HG03469 (cell line): Measurements from ENCODE around the gene PPFIA3.
"Not testable (repeated sequence)": the region's sequence is repeated elsewhere in the genome, so short reads cannot be mapped to it uniquely, and the experiment has no call there.

Experiments used
- ATAC-seq: cut with Tn5 transposase; IDR thresholded peaks from one replicate; pipeline ENCODE4 v1.9.1; 2021; ENCODE audit warnings: mild to moderate bottlenecking, moderate library complexity, moderate number of reproducible peaks; ENCODE audit not compliant: unreplicated experiment

PPFIA3 gene

DNA sequence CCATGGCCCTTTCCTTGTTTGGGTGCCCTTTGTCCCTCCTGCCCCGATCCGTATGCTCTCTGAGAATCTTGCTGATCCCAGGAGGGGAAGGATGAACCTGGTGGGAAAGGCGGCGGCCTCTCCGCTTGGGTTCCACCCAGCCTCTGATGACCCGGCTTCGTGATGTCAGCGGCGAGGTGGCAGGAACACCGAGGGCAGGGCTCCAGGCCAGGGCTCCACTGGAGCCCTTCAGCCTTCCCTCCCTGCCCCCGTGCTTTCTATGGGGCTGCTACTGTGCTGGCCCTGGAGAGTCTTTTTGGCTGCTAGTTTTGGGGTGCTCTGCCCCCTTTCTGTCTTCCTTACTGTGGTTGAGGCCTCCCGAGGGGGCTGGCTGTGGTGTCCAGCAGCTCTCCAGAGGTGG lies 17.0 kb upstream of the PPFIA3 start:
- ATAC-seq, result no peak

DNA sequence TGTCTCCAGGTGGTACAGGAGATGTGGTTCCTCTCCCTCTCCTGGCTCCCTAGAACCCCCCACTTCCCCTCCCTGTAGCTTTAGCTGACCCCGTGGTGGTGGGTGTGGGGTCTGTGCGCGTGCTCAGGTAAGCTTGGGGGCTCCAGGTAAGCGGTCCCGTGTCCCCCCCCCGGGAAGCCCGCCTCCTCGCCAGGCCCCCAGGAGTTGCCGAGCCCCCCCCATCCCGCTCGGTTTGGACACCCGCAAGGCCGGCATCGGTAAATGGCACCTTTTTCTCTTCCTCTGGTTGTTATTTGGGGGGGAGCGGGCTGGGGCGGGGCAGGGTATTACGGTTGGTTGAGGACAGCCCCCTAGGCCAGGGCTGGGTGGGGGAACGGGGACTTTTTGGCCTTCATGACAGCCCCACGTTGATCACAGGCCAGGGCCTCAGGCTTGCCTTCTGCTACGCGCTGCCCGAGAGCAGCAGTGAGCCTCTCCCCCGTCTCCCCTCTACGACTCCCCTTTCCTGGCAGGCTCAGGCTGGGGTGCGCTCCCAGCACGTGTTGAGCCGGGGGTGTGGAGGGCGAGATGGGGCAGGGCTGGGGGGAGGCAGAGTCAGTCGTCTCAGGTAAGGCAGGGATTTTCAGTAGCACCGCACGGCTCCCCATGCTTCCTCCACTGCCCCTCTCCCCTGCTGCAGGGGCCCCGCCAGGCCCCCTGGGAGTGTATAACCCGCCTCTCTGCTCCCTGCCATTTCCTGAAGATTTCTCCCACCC lies 15.8 kb upstream of the PPFIA3 start:
- no peak for ATAC-seq

DNA sequence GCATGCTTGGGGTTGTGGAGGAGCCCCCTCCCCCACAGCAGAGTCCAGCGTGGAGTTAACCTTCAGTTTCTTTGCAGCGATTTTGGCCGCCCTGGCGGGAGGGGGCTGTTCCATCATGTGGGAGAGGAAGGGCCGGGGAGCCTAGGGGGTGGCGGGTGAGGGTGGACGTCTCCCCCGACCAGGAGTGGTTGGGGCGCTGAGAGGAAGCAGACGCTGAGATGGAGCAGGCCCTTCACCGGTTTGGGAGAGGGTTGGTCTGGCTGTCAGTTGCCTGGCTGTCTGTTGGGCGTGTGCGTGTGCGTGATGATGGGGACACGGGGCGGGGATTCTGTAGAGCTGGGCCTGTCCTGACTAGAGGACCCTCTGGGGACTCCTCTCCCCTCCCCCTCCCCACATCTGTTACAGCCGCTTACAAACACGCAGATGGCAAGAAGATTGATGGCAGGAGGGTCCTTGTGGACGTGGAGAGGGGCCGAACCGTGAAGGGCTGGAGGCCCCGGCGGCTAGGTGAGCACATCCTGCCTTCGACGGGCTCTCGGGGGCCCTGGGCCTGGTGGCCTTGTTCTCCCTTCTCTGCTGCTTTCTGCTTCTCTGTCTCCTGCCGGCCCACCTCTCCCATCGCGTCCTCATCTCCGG lies 15.0 kb upstream of the PPFIA3 start:
- no peak for ATAC-seq

DNA sequence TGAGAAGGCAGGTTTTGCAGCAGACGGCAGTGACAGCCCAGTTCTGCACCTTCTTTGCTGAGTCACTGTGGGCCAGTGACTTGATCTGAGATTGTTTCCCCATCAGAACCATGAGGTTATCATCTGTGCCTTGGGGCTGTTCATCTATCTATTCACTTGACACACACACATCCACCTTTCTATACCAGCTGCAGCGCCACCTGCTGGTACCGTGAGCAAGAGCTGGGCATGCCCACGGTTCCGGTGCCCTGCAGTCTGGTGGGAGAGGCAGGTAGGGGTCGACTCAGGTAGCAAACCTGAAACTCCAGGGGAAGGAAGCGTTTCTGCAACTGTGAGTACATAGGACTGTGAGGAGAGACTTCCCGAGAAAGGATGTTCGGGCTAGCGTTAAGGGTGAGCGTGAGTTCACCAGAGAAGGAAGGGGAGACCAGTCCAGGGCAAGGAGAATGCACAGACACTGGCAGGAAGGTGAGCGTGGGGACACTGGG lies 12.7 kb upstream of the PPFIA3 start:
- no peak for ATAC-seq

DNA sequence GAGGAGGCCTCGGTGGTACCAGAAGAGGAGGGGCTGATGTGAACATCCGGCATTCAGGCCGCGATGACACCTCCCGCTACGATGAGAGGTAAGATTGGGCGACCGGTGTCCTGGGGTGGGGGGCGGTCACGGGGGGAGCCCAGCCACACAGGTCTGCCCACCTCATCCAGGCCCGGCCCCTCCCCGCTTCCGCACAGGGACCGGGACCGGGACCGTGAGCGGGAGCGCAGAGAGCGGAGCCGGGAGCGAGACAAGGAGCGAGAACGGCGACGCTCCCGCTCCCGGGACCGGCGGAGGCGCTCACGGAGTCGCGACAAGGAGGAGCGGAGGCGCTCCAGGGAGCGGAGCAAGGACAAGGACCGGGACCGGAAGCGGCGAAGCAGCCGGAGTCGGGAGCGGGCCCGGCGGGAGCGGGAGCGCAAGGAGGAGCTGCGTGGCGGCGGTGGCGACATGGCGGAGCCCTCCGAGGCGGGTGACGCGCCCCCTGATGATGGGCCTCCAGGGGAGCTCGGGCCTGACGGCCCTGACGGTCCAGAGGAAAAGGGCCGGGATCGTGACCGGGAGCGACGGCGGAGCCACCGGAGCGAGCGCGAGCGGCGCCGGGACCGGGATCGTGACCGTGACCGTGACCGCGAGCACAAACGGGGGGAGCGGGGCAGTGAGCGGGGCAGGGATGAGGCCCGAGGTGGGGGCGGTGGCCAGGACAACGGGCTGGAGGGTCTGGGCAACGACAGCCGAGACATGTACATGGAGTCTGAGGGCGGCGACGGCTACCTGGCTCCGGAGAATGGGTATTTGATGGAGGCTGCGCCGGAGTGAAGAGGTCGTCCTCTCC lies 11.5 kb upstream of the PPFIA3 start:
- ATAC-seq, result no peak

DNA sequence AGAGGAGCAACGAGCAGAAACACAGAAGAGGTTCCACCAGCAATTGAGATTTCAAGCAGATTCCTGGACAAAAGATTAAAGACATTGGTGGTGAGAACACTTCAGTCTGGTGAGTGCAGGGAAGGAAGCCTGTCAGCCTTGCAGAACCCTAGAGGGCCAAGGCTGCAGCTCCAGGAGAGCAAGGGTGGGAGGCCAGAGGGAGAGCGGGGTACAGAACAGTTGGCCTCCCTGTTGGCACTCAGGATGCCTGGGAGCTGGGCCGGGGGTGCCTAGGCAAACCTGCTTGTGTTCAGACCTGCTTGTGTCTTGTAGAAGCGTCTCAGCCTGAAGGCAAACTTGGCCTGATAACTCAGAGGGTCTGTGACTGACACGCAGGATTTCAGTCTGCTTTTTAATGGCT lies 10.3 kb upstream of the PPFIA3 start:
- ATAC-seq, result no peak

DNA sequence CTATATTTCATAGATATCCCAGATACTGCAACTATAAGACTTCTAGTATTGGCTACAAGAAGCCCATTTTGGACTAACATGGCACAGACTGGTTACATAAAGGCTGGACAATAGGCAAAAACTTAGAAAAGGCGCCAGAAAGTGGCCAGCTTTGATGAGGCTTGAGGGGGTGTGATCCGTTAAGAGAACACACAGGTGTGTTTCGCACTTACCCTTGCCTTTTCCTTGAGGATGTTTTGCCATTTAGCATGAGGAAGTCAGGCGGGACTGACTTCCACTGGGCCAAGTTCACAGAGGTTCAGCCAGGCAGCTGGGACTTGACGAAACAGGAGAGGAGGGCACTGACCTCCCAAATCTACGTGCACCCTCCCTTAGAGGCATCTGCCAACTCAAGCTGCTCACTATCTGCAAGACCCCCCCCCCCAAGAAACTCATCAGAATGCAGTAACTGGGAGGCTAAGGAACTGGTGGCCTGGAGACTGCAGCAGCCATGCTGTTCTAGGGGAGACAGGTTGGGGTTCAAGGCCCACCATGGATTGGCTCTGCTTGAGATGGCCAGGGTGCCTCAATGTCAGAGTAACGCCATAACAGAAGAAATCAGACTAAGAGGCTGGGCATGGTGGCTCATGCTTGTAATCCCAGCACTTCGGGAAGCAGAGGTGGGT lies 9.6 kb upstream of the PPFIA3 start:
- no peak for ATAC-seq

DNA sequence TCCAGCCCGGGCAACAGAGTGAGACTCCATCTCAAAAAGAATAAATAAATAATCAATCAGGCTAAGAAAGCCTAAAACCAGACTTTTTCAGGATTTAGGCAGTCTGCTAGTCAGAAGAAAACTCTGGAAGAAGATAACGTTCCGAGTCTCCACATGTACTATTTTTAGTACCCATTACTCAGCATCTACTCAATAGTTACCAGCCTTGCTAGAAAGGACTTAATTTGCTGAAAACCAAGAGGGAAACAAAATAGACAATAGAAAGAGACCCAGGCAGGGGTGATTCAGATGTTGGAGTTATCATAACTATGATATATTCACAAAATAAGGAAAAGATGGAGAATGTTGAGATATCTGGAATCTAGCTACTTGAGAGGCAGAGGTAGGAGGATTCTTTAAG lies 8.8 kb upstream of the PPFIA3 start:
- no peak for ATAC-seq

DNA sequence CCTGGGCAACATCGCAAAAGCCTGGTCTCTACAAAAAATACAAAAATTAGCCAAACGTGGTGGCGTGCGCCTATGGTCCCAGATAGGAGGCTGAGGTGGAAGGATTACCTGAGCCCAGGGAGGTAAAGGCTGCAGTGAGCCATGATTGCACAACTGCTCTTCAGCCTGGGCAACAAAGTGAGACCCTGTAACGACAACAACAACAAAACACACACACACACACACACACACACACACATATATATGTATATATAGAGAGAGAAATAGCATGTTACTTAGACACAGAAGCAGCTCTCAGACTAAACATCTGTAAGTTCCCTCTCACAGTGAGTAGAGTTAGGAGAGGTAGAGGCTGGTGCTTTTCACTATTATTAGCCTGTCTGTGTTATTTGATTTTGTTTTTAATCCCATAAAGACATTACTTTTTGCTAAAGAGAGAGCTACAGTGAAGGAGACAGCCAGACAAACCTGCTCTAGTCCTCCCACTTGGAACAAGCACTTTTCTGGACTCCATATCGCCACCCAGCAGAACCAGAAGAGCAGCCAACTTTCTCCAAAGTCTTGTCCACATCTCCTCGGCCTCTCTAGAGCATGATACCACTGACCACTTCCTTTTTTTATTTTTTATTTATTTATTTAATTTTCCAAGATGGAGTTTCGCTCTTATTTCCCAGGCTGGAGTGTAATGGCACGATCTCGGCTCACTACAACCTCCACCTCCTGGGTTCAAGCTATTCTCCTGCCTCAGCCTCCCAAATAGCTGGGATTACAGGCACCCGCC lies 7.9 kb upstream of the PPFIA3 start:
- ATAC-seq, result no peak

DNA sequence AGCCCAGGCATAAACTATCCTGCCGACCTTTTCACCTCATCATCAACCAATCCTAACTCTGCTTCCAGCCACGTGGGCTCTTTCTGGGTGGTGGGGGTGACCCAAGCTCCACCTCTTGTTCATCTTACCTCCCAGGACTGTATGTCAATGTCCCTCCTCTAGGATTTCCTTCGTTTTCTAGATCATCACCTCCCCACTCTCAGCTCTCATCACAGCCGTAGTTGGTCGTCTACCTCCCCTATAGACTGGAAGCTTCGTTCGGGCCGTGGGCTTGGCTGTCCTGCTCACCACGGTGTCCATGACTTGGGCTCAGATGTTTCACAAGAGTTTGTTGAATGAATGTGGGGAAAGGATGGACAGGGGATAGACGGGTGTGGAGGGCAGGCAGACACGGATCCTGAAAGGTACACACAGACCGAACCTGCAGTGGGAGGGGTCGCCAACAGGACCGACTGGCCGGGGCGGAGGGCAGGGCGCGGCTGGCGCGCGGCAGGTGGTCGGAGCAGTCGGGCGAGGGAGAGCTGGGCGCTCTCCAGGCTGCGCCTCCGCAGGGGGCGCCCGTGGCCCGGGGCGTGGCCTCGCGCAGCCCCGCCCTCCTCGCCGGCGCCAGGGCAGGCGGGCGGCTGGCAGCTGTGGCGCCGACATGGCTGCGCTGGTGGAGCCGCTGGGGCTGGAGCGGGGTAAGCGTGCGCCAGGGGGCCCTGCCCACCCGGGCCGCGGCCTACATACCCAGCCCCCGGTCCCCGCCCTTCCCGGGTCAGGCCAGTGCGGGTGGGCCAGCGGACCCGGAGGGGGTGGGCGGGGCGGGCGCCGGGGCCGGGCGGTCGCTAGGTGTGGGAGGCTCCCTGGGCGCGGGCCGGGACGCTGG lies 5.3 kb upstream of the PPFIA3 start, which contains the start of gene LIN7B:
Gene LIN7B, plus strand, starts transcription at position 609 of the 868 bp plus-strand sequence. Its CDS starts 35 bp downstream, at position 644.
- no peak for ATAC-seq

DNA sequence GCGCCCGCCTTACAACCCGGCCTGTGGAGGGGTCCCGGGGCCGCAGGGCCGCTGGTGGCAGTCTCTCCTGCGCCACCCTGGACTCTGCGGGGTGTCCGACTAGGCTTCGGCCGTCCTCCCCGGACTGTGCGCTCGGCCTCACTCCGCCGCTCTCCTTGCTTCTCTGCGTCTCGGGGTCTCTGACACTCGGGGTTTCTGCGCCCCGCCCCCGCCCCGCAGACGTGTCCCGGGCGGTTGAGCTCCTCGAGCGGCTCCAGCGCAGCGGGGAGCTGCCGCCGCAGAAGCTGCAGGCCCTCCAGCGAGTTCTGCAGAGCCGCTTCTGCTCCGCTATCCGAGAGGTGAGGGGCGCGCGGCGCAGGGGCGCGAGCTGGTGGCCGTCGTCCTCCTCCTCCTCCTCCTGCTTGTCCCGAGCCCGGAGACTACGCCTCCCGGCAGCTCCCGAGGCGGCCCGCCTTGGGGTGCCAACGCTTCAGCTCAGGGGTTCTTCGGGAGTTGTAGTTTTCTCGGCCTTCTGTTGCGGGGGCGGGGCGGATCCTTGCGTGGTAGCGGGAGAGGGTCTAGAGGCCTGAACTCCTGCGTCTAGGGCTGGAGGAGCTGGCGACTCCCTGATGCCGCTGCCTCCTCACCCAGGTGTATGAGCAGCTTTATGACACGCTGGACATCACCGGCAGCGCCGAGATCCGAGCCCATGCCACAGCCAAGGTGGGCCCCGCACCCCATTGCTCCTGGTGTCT lies 4.5 kb upstream of the PPFIA3 start:
- no peak for ATAC-seq

DNA sequence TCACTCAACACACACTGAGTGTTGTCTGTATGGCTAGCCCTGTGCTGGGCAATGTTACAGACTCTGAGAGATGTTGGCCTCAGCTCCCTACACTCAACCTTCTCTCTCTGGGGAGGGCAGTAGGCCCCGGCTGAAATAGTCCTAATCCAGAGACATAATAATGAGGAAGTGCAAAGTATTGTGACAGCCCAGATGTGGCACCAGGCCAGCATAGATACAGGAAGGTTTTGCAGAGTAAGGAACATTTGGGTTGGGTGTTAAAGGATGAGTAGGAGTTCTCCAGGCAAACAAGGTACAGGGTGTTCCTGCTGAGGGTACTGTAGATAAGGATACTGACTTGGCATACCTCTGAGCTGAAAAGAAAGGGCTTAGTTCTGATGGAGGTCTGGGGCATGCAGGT lies 2.8 kb upstream of the PPFIA3 start:
- no peak for ATAC-seq

DNA sequence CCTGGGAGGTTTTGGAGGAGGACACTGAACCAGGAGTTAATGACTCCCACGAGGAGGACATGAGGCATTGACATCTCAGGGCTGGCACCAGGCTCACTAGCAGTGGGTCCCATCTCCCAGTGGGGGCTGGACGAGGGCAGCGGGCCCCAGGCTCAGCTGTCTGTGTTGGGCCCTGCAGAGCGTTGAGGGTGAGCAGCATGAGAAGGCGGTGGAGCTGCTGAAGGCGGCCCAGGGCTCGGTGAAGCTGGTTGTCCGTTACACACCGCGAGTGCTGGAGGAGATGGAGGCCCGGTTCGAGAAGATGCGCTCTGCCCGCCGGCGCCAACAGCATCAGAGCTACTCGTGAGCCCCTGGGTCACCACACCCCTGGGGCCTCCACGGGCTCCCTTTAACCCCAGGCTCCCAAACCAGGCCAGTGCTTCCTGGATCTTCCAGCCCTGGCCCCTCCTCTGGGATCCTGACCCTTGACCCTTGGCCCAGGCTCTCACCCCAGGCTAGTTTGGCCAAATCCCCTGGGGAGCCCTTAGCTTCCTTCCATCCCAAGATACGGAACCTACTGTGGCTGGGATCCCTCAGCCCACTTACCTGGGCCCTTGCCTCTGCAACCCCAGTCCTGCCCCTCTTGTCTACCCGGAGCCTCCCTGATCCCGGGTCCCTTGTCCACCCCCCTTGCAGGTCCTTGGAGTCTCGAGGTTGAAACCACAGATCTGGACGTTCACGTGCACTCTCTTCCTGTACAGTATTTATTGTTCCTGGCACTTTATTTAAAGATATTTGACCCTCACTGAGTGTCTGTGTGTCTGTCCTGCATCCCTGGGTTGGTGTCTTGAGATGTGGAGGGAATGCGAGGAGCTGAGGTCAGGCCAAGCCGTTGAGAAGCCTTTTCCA lies 1.4 kb upstream of the PPFIA3 start:
- ATAC-seq, result no peak

DNA sequence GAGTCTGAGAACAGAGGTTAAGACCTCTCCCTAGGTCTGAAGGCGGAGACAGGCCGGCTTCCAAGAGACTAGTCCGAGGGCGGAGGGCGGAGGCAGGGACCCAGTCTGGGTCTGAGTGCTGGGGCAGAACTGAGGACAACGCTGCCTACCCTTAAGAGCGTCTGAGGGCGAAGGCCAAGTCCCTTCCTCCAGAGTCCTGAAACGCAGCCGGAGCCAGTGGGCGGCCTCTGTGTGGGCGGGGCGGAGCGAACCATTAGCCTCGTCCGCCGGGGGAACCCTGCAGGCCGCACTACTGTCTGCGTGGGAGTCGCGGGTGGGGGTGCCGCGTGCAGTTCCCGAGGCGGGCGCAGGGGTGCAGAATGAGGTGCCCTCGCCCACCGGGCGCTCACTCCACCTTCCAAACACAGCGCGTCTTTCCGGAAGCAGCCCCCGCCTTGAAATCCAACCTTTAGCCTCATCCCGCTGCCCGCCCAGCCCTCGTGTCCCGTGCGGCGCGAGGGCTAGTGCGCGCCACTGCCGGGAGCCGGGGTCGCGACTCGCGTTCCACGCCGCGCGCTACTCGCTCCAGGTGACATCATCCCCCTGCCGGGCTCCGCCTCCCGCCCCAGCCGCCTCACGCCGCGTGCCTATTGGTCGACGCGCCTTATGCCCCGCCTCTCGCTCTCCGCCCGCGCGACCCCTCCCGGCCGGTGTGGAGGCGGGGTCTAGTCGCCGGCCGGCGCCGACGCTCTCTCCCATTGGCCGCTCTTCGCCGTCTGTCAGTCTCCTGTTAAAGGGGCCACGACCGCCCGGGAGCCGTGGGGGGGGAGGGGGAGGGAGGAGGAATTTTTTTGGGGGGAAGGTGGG lies 556 bp upstream of the PPFIA3 start, which contains the start of gene C19orf73:
Gene C19orf73, minus strand, starts transcription at position 579 of the 846 bp plus-strand sequence. Its CDS starts 121 bp downstream, at position 458.
- ATAC-seq, result peak; percentile 52

DNA sequence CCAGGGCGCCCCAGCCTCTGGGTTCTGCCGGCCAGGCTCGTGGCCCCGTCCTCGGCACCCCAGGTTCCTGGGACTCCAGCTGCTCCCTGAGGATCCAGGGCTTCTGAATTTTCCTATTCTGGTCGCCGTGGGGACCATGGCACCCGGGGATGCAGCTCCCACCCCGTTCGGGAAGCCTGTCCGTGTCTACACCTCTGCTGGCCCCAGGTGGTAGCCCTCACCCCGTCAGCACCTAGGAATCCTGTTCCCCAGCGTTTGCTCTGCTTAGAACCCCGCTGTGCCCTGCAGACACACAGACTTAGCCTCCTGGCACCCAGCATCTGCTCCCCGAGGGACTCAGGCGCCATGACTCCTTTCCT lies 960 bp downstream of the PPFIA3 start:
- no peak for ATAC-seq

DNA sequence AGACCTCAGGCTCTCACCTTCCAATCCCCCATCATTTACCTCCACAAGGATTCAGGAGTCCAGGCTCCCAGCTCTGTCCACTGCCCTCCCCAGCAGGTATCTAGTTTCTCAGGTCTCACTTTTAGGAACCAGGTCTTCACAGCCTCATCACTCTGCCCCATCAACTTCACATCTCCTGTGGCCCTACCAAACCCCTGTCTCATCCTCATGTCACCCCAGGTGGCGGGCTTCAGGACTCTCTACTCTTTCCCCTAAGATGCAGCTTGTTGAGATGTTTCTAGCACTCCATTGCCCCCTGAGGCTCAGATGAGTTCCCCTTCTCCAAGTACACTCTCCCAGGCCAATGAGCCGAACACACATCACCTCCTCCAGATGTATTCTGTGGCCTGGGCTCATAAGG lies 1.5 kb downstream of the PPFIA3 start:
- no peak for ATAC-seq

DNA sequence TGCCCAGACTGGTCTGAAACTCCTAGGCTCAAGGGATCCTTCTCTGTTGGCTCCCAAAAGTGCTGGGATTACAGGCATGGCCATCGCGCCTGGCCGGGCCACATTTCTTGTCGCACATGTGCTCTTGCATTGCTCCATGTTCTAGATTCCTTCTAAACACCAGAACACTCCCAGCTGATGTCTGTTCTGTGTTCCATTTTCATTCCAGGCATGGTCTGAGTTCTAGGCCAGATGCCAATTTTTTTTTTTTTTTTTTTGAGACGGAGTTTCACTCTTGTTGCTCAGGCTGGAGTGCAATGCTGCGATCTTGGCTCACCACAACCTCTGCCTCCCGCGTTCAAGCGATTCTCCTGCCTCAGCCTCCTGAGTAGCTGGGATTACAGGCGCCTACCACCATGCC lies 2.5 kb downstream of the PPFIA3 start:
- not testable (repeated sequence) for ATAC-seq
